BJ (cell line): ENCODE data around the gene NEURL3. TPM values are rescaled to one million over a fixed set of nuclear protein-coding genes. Genes with fewer than 3 reads are reported as not detected.
A peak's percentile ranks its signal among the peaks of the same experiment; 100 is the strongest.

ENCODE experiments used
- CTCF ChIA-PET: fragments of 350-600 bp; formaldehyde crosslinking; extraction: SDS; loops from one replicate; lab custom pipeline; 2021; ENCODE audit warnings: antibody characterized with exemption, inconsistent platforms; lab: Yijun Ruan, JAX
- POLR2A ChIA-PET: fragments of 300-600 bp; sonication (Branson Sonifier 250); formaldehyde crosslinking; extraction: SDS; loops from one replicate; lab custom pipeline; 2021; ENCODE audit warnings: antibody characterized with exemption; lab: Charles Lee
- DNase-seq: peaks from one replicate; pipeline ENCODE4 v3.0.0-alpha.2; 2011; ENCODE audit warnings: low read depth
- H3K27me3 ChIP-seq: 2 replicates; pipeline ENCODE4 v1.6.0; 2011; ENCODE audit warnings: low read length; ENCODE audit not compliant: control insufficient read depth, insufficient read depth
- H3K36me3 ChIP-seq: 2 replicates; pipeline ENCODE4 v1.5.1; 2011; ENCODE audit warnings: low read length; ENCODE audit not compliant: control insufficient read depth, insufficient read depth
- H3K4me3 ChIP-seq: 2 replicates; pipeline ENCODE4 v1.5.1; 2011; ENCODE audit warnings: low read depth, mild to moderate bottlenecking, control low read depth, low read length
- CTCF ChIP-seq: IDR thresholded peaks from 2 replicates; pipeline ENCODE4 v1.5.1; 2011; ENCODE audit warnings: low read depth, mild to moderate bottlenecking, control low read depth, inconsistent platforms, low read length, moderate library complexity; ENCODE audit not compliant: insufficient read depth
- polyA plus RNA-seq: library from polyadenylated mRNA; depleted of rRNA; stranded (reverse); fragments of >200 nt; gene quantifications from 2 replicates; pipeline ENCODE4 v1.2.3, GENCODE V29; 2011

Gene NEURL3
- polyA plus RNA-seq, 1 experiment: not detected

DNA sequence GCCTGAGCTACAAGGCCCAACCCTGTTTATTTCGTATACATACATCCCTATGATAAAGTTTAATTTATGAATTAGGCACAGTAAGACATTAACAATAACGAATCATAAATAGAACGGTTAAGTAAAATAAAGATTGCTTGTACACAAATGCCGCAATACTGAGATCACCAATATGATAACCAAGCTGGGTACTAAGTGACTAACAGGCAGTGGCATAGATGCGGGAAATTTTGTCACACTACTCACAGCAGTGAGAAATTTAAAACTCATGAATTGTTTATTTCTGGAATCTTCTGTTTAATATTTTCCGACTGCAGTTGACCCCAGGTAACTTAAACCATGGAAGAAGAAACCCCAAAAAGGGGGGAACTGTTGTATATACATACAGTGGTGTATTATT, 33.4 kb downstream of the NEURL3 start:
- CTCF ChIA-PET: interaction anchor here (0.6 to 2.1 kb wide), 2 partner anchors 19 to 64 kb away, joined by 3 to 4 read pairs; no protein-coding TSS in a partner anchor
- POLR2A ChIA-PET: no interaction called here
- no peak for TF ChIP-seq CTCF
- Histone ChIP-seq H3K27me3 (peaks cover 5% of the 10 kb centered on the region), H3K4me3 (no peak overlapping the region), H3K36me3 (no peaks in the 10 kb centered on the region)
- no peak for DNase-seq

- CTCF ChIA-PET: interaction anchor here (1.2 kb wide), 1 partner anchor 41 kb away, joined by 4 read pairs; no protein-coding TSS in a partner anchor
Observed at GRCh38 chr2:96470636-96471035, 34.5 kb downstream of the NEURL3 start.

DNA sequence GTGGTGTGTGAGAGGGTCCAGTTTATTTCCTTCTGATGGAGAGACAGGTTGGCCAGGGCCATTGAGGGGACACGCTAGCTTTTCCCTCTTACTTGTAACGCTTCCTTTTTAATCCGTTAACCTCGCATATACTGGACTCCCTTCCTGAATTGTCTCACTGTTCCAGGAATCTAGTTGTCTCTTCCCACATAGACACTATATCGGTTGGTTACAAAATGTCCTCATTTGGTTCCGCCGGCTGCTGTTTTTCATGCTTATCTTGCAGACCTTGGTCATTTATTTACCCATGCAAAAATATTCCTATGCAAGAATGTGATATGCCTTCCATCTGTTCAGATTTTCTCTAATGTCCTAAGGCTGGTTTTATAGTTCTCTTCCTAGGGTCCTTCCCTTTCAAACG, 35.0 kb downstream of the NEURL3 start:
- no peak for DNase-seq
- no peak for TF ChIP-seq CTCF
- ChIA-PET CTCF (interaction anchor here (1.1 to 1.5 kb wide), 3 partner anchors 39 to 63 kb away, joined by 4 to 8 read pairs (median 6); no protein-coding TSS in a partner anchor), POLR2A (no interaction called here)
- no peak overlapping the region for H3K4me3 ChIP-seq
- H3K27me3 ChIP-seq: peaks cover 4% of the 10 kb centered on the region
- no peaks in the 10 kb centered on the region for H3K36me3 ChIP-seq

More at GRCh38 chr2:96470636-96471035, 34.5 kb downstream of the NEURL3 start:
- DNase-seq: no peak
- Histone ChIP-seq H3K4me3 (no peak overlapping the region), H3K36me3 (no peaks in the 10 kb centered on the region), H3K27me3 (peaks cover 5% of the 10 kb centered on the region)
- POLR2A ChIA-PET: no interaction called here
- TF ChIP-seq CTCF: peak; percentile 71

- Histone ChIP-seq H3K4me3 (no peak overlapping the region), H3K27me3 (peaks cover 8% of the 10 kb centered on the region), H3K36me3 (no peaks in the 10 kb centered on the region)
- no peak for DNase-seq
- ChIA-PET POLR2A (no interaction called here), CTCF (interaction anchor here (0.7 to 1.5 kb wide), 4 partner anchors 27 to 61 kb away, joined by 3 to 8 read pairs (median 4); no protein-coding TSS in a partner anchor)
- no peak for TF ChIP-seq CTCF
Observed at GRCh38 chr2:96468904-96469303, 36.3 kb downstream of the NEURL3 start.

DNA sequence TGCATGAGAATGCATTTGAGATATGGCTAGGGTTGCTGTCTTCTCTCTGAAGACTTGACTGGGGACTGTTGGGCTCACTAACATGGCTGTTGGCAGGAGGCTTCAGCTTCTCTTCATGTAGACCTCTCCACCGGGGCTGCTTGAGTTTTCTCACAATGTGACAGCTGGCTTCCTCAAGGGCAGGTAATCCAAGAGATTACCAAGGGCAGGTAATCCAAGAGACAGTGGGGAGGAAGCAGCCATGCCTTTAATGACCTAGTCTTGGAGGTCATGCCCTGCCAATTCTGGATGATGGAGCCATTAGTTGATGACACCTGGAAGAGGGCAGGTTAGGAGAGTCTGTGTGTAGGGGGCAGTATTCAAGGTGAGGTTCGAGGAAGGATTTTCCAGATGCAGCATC, 40.5 kb downstream of the NEURL3 start:
- ChIA-PET CTCF (no interaction called here), POLR2A (no interaction called here)
- peaks cover 5% of the 10 kb centered on the region for H3K27me3 ChIP-seq
- no peak overlapping the region for H3K4me3 ChIP-seq
- no peak for DNase-seq
- no peak for TF ChIP-seq CTCF
- H3K36me3 ChIP-seq: no peaks in the 10 kb centered on the region
